Stimulated activated CD8-positive, alpha-beta memory T cell treated with anti-CD3 and anti-CD28 coated beads, Interleukin-4, amount 100 ng/mL, for 1 hour (primary cell): ENCODE measurements around the gene SEMA5A.

ENCODE experiments used
- DNase-seq, 2 donors: peaks; one replicate each; pipeline ENCODE4 v3.0.0-alpha.2; 2020; ENCODE audit warnings: low read depth in 2 of 2, low spot score in 1 of 2

SEMA5A gene

GRCh38 chr5:9072701-9073100 is 473.2 kb downstream of the SEMA5A start:
- no peak for DNase-seq

- no peak for DNase-seq
Observed at GRCh38 chr5:9071524-9071923, 474.4 kb downstream of the SEMA5A start.

DNA sequence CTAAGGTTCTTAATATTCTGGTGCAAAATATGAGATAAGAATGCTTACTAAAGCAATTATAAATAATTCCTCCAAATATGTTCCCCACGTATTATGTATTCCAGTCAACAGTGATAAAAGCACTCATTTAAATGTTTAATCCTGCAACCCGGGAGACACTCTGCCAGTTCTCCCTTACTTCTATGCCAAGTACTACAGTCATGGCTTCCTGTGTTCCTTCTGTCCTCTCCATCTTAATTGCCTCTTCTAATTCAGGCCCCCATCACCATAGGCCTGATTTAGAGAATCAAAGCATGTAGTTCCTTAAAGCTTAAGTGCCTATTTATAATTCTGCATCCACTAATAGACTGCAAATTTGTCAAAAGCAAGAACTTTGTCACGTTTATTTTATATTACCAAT is 474.8 kb downstream of the SEMA5A start:
- no peak for DNase-seq

DNA sequence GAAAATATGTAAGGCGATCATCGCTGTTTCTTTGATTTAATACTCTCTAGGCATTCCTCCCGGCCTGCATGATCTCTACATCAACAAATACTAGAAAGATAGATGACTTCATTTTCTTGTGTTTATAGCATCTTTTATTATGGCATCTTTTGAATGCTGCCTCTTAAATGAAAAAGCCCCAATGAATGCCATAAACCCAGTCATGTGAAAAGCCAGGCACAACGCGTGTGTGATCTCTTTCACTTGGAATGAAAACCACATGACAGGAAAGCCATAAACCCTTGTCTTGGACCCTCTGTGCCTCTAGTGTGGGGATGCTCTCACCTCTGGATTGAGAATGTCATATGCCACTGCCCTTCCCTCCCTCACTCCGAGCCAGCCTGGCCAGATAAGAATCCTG is 476.2 kb downstream of the SEMA5A start:
- DNase-seq: no peak

DNA sequence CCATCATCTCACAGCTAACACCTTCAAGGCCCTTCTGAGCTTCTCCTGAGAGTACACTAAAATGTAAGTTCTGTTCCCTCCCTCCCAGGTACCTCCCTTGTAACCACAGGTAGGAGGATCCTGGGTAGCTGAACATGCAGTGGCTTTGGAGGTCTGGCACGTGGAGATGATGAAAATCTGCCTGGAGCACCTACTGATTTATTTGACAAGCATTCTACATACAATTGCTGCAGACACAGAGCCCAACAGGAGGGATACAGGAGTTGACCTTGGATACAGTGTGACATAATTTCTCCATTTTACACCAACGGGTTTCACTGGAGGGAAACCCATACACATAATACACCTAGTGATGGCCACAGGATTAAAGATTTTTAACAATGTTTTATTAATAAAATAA is 478.7 kb downstream of the SEMA5A start:
- no peak for DNase-seq

DNA sequence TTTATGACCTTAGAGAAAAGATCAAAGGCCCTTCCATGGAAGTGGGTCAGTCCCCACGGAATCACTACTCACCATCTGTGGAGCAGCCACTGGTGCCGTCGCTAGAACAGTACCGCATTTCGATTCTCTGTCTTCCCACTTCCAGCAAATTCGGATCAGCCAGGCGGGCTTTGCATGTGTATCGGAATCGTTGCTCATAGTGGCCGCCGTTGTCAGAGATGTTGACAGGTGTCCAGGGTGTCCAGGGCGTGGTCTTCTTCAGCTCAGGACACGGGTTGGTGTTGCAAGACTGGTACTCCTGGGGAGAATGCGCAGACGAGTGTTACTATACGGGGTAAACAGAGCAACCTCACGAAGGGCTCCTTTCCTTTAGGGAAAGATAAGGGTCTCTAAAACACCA is 479.5 kb downstream of the SEMA5A start:
- DNase-seq: no peak

DNA sequence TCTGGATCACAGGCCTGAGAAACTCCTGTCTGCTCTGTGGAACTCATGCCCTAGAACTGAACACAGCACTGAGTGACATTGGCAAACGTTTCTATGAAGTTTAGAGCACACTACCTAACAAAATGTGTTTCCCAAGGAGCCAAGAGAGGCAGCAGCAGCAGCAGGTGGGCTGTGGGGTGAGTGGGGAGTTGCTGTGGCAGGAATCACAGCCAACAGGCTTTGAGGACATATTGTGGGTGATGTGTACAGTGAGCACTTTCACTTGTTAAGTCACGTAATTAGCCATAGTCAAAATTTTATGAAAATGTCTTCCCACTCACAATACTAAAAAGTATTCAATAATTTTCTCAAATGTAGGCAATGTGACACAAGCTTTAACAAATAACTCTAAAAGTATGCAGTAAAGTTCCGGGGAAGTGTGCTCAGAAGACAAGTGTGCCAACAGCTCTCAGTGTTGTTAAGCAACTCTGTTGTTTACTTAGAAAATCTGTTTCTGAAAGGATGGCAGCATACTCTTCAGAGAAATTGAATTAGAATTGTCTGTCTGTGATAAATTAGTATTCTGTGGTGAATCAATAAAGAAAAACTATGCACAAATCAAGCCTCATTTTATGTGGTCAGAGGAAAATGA is 482.1 kb downstream of the SEMA5A start:
- no peak for DNase-seq

- no peak for DNase-seq
Observed at GRCh38 chr5:9062873-9063272, 483.0 kb downstream of the SEMA5A start.

- no peak for DNase-seq
Observed at GRCh38 chr5:9059920-9060691, 485.8 kb downstream of the SEMA5A start.

DNA sequence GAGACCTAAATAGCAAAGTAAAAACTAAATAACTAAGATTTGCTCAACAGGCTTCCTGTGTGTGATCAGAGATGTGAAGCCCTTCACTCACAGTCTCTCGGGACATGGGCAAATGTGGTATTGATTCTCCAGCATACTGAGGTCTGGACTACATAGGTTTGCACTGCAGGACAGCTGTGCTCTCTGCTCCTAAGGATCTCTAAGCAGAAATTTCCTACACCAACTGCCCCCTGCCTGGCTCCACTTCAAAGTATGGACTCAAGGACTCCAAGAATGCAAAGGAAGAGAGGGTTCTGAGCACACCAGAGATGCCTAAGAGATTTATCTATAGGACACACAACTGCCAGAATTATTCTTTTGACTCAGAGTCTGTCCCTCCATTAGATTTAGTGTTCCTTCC is 487.2 kb downstream of the SEMA5A start:
- DNase-seq: no peak

DNA sequence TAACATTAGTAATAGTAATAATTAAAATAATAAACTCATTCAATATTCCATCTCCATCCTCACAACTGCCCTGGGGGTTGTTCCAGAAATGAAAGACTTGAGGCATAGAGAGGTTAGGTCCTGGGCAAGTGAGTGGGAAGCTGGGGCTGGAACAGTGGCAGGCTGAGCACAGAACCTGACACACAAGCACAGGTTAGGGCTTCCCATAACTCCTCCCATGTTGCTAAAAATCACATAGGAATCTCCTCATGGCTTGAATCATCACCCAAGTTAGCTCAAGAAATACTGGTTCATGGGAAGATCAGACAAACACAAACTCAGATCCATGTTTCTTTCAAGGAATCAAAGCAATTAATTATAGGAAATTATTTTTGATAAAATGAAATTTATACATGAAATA is 487.7 kb downstream of the SEMA5A start:
- no peak for DNase-seq

DNA sequence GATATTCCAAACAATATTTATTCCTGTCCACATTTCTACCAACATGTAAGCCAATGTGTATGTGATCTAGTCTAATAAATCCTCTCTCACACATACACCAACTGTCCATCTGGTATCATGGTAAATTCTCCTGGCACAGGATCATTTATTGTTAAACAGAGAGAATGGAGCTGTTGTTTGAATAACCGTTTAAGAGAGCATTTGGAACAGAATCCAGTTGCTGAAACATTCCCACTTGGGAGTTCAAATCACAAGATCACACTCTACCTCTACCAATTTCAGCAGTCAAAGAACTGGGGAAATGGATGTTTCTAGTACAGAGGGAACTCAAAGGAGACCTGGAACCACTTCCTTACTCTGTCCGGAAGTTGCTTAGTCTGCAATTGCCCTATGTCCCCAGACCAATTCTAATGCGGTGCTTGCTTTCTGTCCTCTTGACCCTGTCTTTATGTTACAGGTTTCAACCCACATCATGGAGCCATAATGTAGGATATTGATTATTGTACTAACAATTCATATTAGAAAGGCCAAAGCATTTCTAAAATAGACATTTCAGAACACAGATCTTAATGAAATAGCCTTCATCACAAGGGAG is 488.4 kb downstream of the SEMA5A start:
- no peak for DNase-seq

GRCh38 chr5:9056046-9056445 is 489.8 kb downstream of the SEMA5A start:
- no peak for DNase-seq

- no peak for DNase-seq
Observed at GRCh38 chr5:9054821-9055589, 490.9 kb downstream of the SEMA5A start.

DNA sequence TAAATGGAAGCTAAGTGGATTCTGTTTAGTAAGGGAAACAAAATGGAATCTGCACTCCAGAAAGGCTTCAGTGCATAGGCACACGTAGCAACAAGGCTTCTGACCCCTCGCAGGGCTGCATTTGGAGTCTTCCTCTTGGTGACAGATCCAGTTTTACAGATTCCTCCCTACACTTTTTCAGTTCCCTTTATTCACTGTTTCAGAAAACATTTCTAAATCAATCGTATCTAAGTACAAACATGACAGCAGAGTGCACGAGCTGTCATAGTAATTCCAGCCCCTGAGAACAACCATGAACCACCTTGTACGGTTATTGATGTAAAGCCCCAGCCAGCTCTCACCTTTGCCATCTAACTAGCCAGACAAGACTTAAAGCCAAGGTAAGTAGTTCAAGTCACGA is 491.6 kb downstream of the SEMA5A start:
- DNase-seq: no peak

- no peak for DNase-seq
Observed at GRCh38 chr5:9052421-9052820, 493.5 kb downstream of the SEMA5A start.

GRCh38 chr5:9051779-9052178 is 494.1 kb downstream of the SEMA5A start:
- no peak for DNase-seq

- DNase-seq: no peak
Observed at GRCh38 chr5:9047932-9048331, 497.9 kb downstream of the SEMA5A start.

- no peak for DNase-seq
Observed at GRCh38 chr5:9046756-9047481, 499.0 kb downstream of the SEMA5A start.

GRCh38 chr5:9045946-9046345 is 499.9 kb downstream of the SEMA5A start:
- no peak for DNase-seq

- no peak for DNase-seq
Observed at GRCh38 chr5:9042241-9042640, 503.6 kb downstream of the SEMA5A start.
